22Rv1 (cell line): Measurements from ENCODE around the gene ISG15.

Experiments used
- CTCF ChIP-seq: fragments of 450-650 bp; IDR thresholded peaks from 2 replicates; pipeline ENCODE4 v1.5.1; 2017; ENCODE audit warnings: mild to moderate bottlenecking
- ZFX ChIP-seq: fragments of 450-650 bp; IDR thresholded peaks from 2 replicates; pipeline ENCODE4 v1.6.1; 2017; ENCODE audit warnings: antibody characterized with exemption, borderline replicate concordance

GRCh38 chr1:1059494-1060280 lies 46.4 kb downstream of the ISG15 start:
- TF ChIP-seq CTCF (peak; percentile 71), ZFX (no peak)
